ENCODE measurements around the gene KRTAP10-1. TPM values are rescaled to one million over a fixed set of nuclear protein-coding genes. Genes with fewer than 3 reads are reported as not detected.
"Not testable (repeated sequence)": the region's sequence is repeated elsewhere in the genome, so short reads cannot be mapped to it uniquely, and the experiment has no call there.

KRTAP10-1 gene
- total RNA-seq, 2 donors from 2014 or later: not detected

- H3K4me3 Mint-ChIP-seq; ATAC-seq (replicated peaks in 1 of 2); DNase-seq; H3K27ac Mint-ChIP-seq; H3K27me3 Mint-ChIP-seq (ENCODE audit: low read depth): not testable (repeated sequence)
- H3K4me1 Mint-ChIP-seq (ENCODE audit: low read depth): peaks cover 18% of the 10 kb centered on the region
- H3K9me3 Mint-ChIP-seq: peaks cover 13 to 16% of the 10 kb centered on the region in 2 donors
- H3K36me3 Mint-ChIP-seq (ENCODE audit: insufficient read depth in 2 of 2): peaks cover 12 to 25% of the 10 kb centered on the region in 2 donors
Measured at GRCh38 chr21:44550285-44550684, 10.3 kb upstream of the KRTAP10-1 start.

- DNase-seq (no peak), ATAC-seq (replicated peaks in 1 of 2) (no peak)
- Mint-ChIP-seq H3K36me3 (ENCODE audit: insufficient read depth in 2 of 2) (peaks cover 12 to 25% of the 10 kb centered on the region in 2 donors), H3K27ac (no peak overlapping the region), H3K4me1 (ENCODE audit: low read depth) (peaks cover 18% of the 10 kb centered on the region), H3K4me3 (no peak overlapping the region), H3K9me3 (peaks cover 13 to 15% of the 10 kb centered on the region in 2 donors), H3K27me3 (ENCODE audit: low read depth) (no peaks in the 10 kb centered on the region)
Measured at GRCh38 chr21:44549525-44550211, 9.7 kb upstream of the KRTAP10-1 start.

- H3K27ac Mint-ChIP-seq: no peak overlapping the region
- peaks cover 12 to 25% of the 10 kb centered on the region in 2 donors for H3K36me3 Mint-ChIP-seq (ENCODE audit: insufficient read depth in 2 of 2)
- H3K9me3 Mint-ChIP-seq: peaks cover 13 to 16% of the 10 kb centered on the region in 2 donors
- DNase-seq (no peak), ATAC-seq (replicated peaks in 1 of 2) (no peak)
- H3K27me3 Mint-ChIP-seq (ENCODE audit: low read depth): no peaks in the 10 kb centered on the region
- H3K4me3 Mint-ChIP-seq: no peak overlapping the region
- H3K4me1 Mint-ChIP-seq (ENCODE audit: low read depth): peaks cover 18% of the 10 kb centered on the region
Measured at GRCh38 chr21:44548922-44549321, 8.9 kb upstream of the KRTAP10-1 start.

GRCh38 chr21:44548381-44548780 is 8.4 kb upstream of the KRTAP10-1 start:
- Mint-ChIP-seq H3K27ac (no peak overlapping the region), H3K4me1 (ENCODE audit: low read depth) (peaks cover 18% of the 10 kb centered on the region), H3K27me3 (ENCODE audit: low read depth) (no peaks in the 10 kb centered on the region), H3K36me3 (ENCODE audit: insufficient read depth in 2 of 2) (peaks cover 12 to 25% of the 10 kb centered on the region in 2 donors), H3K4me3 (no peak overlapping the region), H3K9me3 (peaks cover 13 to 16% of the 10 kb centered on the region in 2 donors)
- ATAC-seq (replicated peaks in 1 of 2) (no peak), DNase-seq (no peak)

GRCh38 chr21:44547656-44548331 is 7.8 kb upstream of the KRTAP10-1 start:
- no peaks in the 10 kb centered on the region for H3K27me3 Mint-ChIP-seq (ENCODE audit: low read depth)
- H3K9me3 Mint-ChIP-seq: peaks cover 13 to 16% of the 10 kb centered on the region in 2 donors
- H3K4me3 Mint-ChIP-seq: peak overlapping the region; percentile 77 to 81
- DNase-seq (peak in 1 of 2 donors; percentile 11), ATAC-seq (replicated peaks in 1 of 2) (peak in 1 of 2 donors; percentile 59)
- peak overlapping the region; percentile 98 for H3K27ac Mint-ChIP-seq
- H3K36me3 Mint-ChIP-seq (ENCODE audit: insufficient read depth in 2 of 2): peaks cover 12 to 21% of the 10 kb centered on the region in 2 donors
- peaks cover 18% of the 10 kb centered on the region for H3K4me1 Mint-ChIP-seq (ENCODE audit: low read depth)

GRCh38 chr21:44544566-44544965 is 4.6 kb upstream of the KRTAP10-1 start:
- no peaks in the 10 kb centered on the region for H3K27me3 Mint-ChIP-seq (ENCODE audit: low read depth)
- peaks cover 12 to 20% of the 10 kb centered on the region in 2 donors for H3K36me3 Mint-ChIP-seq (ENCODE audit: insufficient read depth in 2 of 2)
- no peak for ATAC-seq (replicated peaks in 1 of 2)
- H3K9me3 Mint-ChIP-seq: peaks cover 16 to 17% of the 10 kb centered on the region in 2 donors
- no peak overlapping the region for H3K27ac Mint-ChIP-seq
- no peak for DNase-seq
- H3K4me1 Mint-ChIP-seq (ENCODE audit: low read depth): peaks cover 18% of the 10 kb centered on the region
- H3K4me3 Mint-ChIP-seq: no peak overlapping the region

- Mint-ChIP-seq H3K4me3 (no peak overlapping the region), H3K9me3 (peaks cover 14 to 17% of the 10 kb centered on the region in 2 donors), H3K4me1 (ENCODE audit: low read depth) (peaks cover 9% of the 10 kb centered on the region), H3K27me3 (ENCODE audit: low read depth) (no peaks in the 10 kb centered on the region), H3K36me3 (ENCODE audit: insufficient read depth in 2 of 2) (peaks cover 10 to 18% of the 10 kb centered on the region in 2 donors), H3K27ac (no peak overlapping the region)
- DNase-seq (no peak), ATAC-seq (replicated peaks in 1 of 2) (no peak)
Measured at GRCh38 chr21:44542716-44543115, 2.7 kb upstream of the KRTAP10-1 start.

- Mint-ChIP-seq H3K36me3 (ENCODE audit: insufficient read depth in 2 of 2) (peaks cover 0 to 4% of the 10 kb centered on the region in 2 donors), H3K9me3 (peaks cover 1 to 4% of the 10 kb centered on the region in 2 donors), H3K4me3 (no peak overlapping the region), H3K27me3 (ENCODE audit: low read depth) (no peaks in the 10 kb centered on the region), H3K4me1 (ENCODE audit: low read depth) (no peaks in the 10 kb centered on the region), H3K27ac (no peak overlapping the region)
- DNase-seq (no peak), ATAC-seq (replicated peaks in 1 of 2) (no peak)
Measured at GRCh38 chr21:44540741-44541288, 820 bp upstream of the KRTAP10-1 start.

- Mint-ChIP-seq H3K36me3 (ENCODE audit: insufficient read depth in 2 of 2) (no peaks in the 10 kb centered on the region), H3K4me1 (ENCODE audit: low read depth) (no peaks in the 10 kb centered on the region), H3K27ac (no peak overlapping the region), H3K9me3 (peaks cover 0 to 4% of the 10 kb centered on the region in 2 donors), H3K27me3 (ENCODE audit: low read depth) (no peaks in the 10 kb centered on the region), H3K4me3 (no peak overlapping the region)
- ATAC-seq (replicated peaks in 1 of 2) (no peak), DNase-seq (no peak)
Measured at GRCh38 chr21:44539046-44539445, 949 bp downstream of the KRTAP10-1 start.

GRCh38 chr21:44537930-44538911 is 1.8 kb downstream of the KRTAP10-1 start:
- Mint-ChIP-seq H3K27me3 (ENCODE audit: low read depth) (no peaks in the 10 kb centered on the region), H3K27ac (no peak overlapping the region), H3K4me1 (ENCODE audit: low read depth) (no peaks in the 10 kb centered on the region), H3K9me3 (peaks cover 0 to 4% of the 10 kb centered on the region in 2 donors), H3K4me3 (no peak overlapping the region), H3K36me3 (ENCODE audit: insufficient read depth in 2 of 2) (no peaks in the 10 kb centered on the region)
- no peak for DNase-seq
- no peak for ATAC-seq (replicated peaks in 1 of 2)

- Mint-ChIP-seq H3K9me3 (peaks cover 0 to under 1% of the 10 kb centered on the region in 2 donors), H3K4me1 (ENCODE audit: low read depth) (no peaks in the 10 kb centered on the region), H3K27me3 (ENCODE audit: low read depth) (no peaks in the 10 kb centered on the region), H3K36me3 (ENCODE audit: insufficient read depth in 2 of 2) (no peaks in the 10 kb centered on the region), H3K27ac (no peak overlapping the region), H3K4me3 (no peak overlapping the region)
- DNase-seq: no peak
- no peak for ATAC-seq (replicated peaks in 1 of 2)
Measured at GRCh38 chr21:44535963-44536362, 4.0 kb downstream of the KRTAP10-1 start.

GRCh38 chr21:44534688-44535087 is 5.3 kb downstream of the KRTAP10-1 start:
- Mint-ChIP-seq H3K27ac (no peak overlapping the region), H3K27me3 (ENCODE audit: low read depth) (no peaks in the 10 kb centered on the region), H3K4me3 (no peak overlapping the region), H3K4me1 (ENCODE audit: low read depth) (no peaks in the 10 kb centered on the region), H3K36me3 (ENCODE audit: insufficient read depth in 2 of 2) (no peaks in the 10 kb centered on the region), H3K9me3 (no peaks in the 10 kb centered on the region)
- no peak for DNase-seq
- ATAC-seq (replicated peaks in 1 of 2): peak; percentile 27 to 55
